ENCODE results near the gene CRACDL.

DNA sequence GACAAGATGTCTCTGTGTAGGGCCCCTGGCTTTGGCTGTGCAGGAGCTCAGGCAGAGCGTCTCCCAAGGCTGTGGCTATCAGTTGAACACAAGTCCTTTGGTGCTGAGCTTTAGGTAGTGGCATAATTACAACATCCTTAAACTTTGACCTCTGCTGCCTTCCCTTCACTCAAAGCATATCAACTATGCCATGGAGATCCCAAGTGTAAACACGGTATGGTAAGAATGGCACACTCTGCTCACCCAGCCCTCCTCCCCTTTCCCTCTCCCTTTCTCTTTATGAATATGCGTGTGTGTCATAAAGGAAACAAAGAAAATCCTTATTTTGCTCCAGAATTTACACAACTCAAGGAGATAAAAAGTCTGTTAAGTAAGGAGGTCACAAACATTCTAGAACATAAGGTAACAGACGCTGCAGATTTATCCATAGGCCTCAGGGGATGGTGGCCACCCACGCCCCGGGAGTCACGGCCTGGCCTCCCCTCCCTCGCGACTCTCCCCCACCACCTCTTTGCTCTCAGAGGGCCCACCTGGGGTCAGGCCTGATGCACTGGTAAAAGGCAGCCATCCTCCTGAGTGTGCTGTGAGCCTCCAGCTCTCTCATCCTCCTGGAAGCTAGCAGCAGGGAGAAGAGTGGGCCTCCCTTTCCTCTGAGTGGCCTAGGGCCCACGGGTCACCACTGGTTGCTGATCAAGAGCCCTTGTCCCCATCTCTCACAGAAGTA, 67.3 kb downstream of the CRACDL start:
- no peak for TF ChIP-seq CTCF (IDR thresholded peaks at IDR 0.05)
- no peak for TF ChIP-seq POLR2A (IDR thresholded peaks at IDR 0.05)
